ENCODE data around the gene MCEMP1.

MCEMP1 gene

DNA sequence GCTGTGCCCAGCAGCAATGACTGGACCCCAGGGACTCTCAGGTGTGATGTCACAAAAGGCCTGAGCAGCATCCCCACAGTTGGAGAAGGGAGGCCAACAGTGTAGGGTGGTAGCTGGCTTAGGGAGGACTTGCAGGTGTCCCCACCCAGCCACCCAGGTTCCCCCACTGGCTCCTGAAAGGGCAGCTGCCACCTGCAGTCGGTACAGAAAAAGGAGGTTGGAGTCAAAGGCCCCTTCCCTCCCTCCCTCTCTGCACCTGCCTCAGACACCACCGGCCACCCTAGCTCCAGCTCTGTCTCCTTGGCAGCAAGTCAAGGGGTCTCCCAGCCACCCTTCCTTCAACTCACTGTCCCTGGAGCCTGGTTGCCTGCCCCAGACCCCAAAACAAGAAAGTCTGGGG, 43.2 kb upstream of the MCEMP1 start, which contains the start of gene PCP2:
PCP2 (minus strand) TSS at position 22 of the 400 bp plus-strand sequence. CDS start 262 bp downstream, outside the sequence.
- H3K79me2 ChIP-seq (ENCODE audit: control insufficient read depth, low read length) = peaks cover 45% of the 10 kb centered on the region
- H3K36me3 ChIP-seq (ENCODE audit: control insufficient read depth, low read length) = no peaks in the 10 kb centered on the region; the same call in 1 of the 2 replicates
- no peaks in the 10 kb centered on the region for H3K27me3 ChIP-seq (ENCODE audit: control insufficient read depth, low read length)
- TF ChIP-seq EZH2phosphoT487 (IDR thresholded peaks at IDR 0.05; ENCODE audit: borderline replicate concordance, low read length) = no peak
- TF ChIP-seq, protein P1, sequence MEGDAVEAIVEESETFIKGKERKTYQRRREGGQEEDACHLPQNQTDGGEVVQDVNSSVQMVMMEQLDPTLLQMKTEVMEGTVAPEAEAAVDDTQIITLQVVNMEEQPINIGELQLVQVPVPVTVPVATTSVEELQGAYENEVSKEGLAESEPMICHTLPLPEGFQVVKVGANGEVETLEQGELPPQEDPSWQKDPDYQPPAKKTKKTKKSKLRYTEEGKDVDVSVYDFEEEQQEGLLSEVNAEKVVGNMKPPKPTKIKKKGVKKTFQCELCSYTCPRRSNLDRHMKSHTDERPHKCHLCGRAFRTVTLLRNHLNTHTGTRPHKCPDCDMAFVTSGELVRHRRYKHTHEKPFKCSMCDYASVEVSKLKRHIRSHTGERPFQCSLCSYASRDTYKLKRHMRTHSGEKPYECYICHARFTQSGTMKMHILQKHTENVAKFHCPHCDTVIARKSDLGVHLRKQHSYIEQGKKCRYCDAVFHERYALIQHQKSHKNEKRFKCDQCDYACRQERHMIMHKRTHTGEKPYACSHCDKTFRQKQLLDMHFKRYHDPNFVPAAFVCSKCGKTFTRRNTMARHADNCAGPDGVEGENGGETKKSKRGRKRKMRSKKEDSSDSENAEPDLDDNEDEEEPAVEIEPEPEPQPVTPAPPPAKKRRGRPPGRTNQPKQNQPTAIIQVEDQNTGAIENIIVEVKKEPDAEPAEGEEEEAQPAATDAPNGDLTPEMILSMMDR (IDR thresholded peaks at IDR 0.05; ENCODE audit: low read depth, low read length, poor library complexity, severe bottlenecking) = no peak
- no peaks in the 10 kb centered on the region for H3F3A ChIP-seq (ENCODE audit: control insufficient read depth, insufficient read depth)
- no peaks in the 10 kb centered on the region for H3K9me3 ChIP-seq (ENCODE audit: control insufficient read depth, insufficient read depth, low read length)
- no peak within 1 kb of the TSS for H3K4me3 ChIP-seq (ENCODE audit: low read length)
- no peak within 1 kb of the TSS for H3K4me2 ChIP-seq (ENCODE audit: low read length)
- H3K9me2 ChIP-seq (replicated peaks; ENCODE audit: control insufficient read depth, low read length) = no peaks in the 10 kb centered on the region
- H3K4me1 ChIP-seq (ENCODE audit: control insufficient read depth, low read length) = peaks cover 33% of the 10 kb centered on the region
- no peaks in the 10 kb centered on the region for H4K20me1 ChIP-seq (ENCODE audit: control insufficient read depth, insufficient read depth, low read depth, low read length)
- no peak within 1 kb of the TSS for H3K27ac ChIP-seq (ENCODE audit: low read depth, low read length)

DNA sequence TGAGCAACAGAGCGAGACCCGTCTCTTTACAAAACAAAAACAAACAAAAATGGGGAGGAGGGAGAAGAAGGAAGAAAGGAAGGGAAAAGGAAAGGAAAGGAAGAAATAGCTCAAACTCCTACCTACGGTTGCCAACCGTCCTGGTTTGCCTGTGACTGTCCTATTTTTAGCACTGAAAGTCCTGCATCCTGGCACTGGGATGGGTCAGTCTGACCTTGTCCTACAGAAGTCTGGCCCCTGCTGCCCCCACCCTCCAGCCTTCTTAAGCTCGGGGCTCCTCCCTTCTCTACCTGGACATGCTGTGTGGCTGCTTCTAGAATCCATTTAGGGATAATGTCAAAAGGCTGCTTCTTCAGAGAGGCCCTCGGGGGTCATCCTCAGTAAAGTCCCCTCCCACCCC, 41.2 kb upstream of the MCEMP1 start:
- no peak overlapping the region for H3K4me2 ChIP-seq (ENCODE audit: low read length)
- no peak for TF ChIP-seq EZH2phosphoT487 (IDR thresholded peaks at IDR 0.05; ENCODE audit: borderline replicate concordance, low read length)
- TF ChIP-seq, protein P1 (IDR thresholded peaks at IDR 0.05; ENCODE audit: low read depth, low read length, poor library complexity, severe bottlenecking) = no peak

DNA sequence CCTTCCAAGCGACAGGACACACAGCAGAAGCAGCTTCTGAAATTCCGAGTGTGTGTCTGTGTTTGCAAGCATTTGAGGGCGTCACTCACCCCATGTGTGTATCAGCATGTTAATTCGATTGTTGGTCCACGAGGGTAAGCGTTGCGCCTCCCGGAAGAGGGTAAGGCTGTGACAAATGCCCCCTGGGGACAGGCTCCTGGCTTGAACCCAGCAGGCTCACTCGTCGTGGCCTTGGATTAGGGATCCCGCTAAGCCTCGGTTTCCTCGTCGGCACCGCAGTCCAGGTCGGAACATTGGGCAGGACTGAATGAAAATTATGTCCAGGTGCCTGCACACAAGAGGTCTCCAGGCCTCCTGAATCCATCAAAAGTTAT, 40.6 kb upstream of the MCEMP1 start:
- H3F3A ChIP-seq (ENCODE audit: control insufficient read depth, insufficient read depth) = peaks cover 6% of the 10 kb centered on the region; the same call in 1 of the 2 replicates

More for the DNA sequence above, 41.2 kb upstream of the MCEMP1 start:
- Histone ChIP-seq H3K79me2 (ENCODE audit: control insufficient read depth, low read length) (peaks cover 30% of the 10 kb centered on the region), H3K27ac (ENCODE audit: low read depth, low read length) (no peak overlapping the region), H4K20me1 (ENCODE audit: control insufficient read depth, insufficient read depth, low read depth, low read length) (no peaks in the 10 kb centered on the region), H3K4me1 (ENCODE audit: control insufficient read depth, low read length) (peaks cover 27% of the 10 kb centered on the region), H3K9me2 (replicated peaks; ENCODE audit: control insufficient read depth, low read length) (no peaks in the 10 kb centered on the region), H3K4me3 (ENCODE audit: low read length) (no peak overlapping the region), H3K27me3 (ENCODE audit: control insufficient read depth, low read length) (no peaks in the 10 kb centered on the region), H3F3A (ENCODE audit: control insufficient read depth, insufficient read depth) (peaks cover 6% of the 10 kb centered on the region; the same call in 1 of the 2 replicates), H3K36me3 (ENCODE audit: control insufficient read depth, low read length) (peaks cover 10% of the 10 kb centered on the region; the same call in 1 of the 2 replicates), H3K9me3 (ENCODE audit: control insufficient read depth, insufficient read depth, low read length) (peaks cover 5% of the 10 kb centered on the region; the same call in 1 of the 2 replicates)

More for the DNA sequence above, 40.6 kb upstream of the MCEMP1 start:
- Histone ChIP-seq H3K9me2 (replicated peaks; ENCODE audit: control insufficient read depth, low read length) (no peaks in the 10 kb centered on the region), H3K36me3 (ENCODE audit: control insufficient read depth, low read length) (peaks cover 10% of the 10 kb centered on the region; the same call in 1 of the 2 replicates), H3K79me2 (ENCODE audit: control insufficient read depth, low read length) (peaks cover 23% of the 10 kb centered on the region), H3K4me1 (ENCODE audit: control insufficient read depth, low read length) (peaks cover 23% of the 10 kb centered on the region), H3K4me2 (ENCODE audit: low read length) (peak overlapping the region; percentile 85), H3K4me3 (ENCODE audit: low read length) (peak overlapping the region; percentile 99), H3K27ac (ENCODE audit: low read depth, low read length) (no peak overlapping the region), H3K9me3 (ENCODE audit: control insufficient read depth, insufficient read depth, low read length) (peaks cover 5% of the 10 kb centered on the region; the same call in 1 of the 2 replicates), H4K20me1 (ENCODE audit: control insufficient read depth, insufficient read depth, low read depth, low read length) (no peaks in the 10 kb centered on the region), H3K27me3 (ENCODE audit: control insufficient read depth, low read length) (no peaks in the 10 kb centered on the region)
- TF ChIP-seq, protein P1 (IDR thresholded peaks at IDR 0.05; ENCODE audit: low read depth, low read length, poor library complexity, severe bottlenecking) = no peak
- TF ChIP-seq EZH2phosphoT487 (IDR thresholded peaks at IDR 0.05; ENCODE audit: borderline replicate concordance, low read length) = no peak

Data from DOHH2 (cell line).